ENCODE data around the gene CLMN.

Gene CLMN

DNA sequence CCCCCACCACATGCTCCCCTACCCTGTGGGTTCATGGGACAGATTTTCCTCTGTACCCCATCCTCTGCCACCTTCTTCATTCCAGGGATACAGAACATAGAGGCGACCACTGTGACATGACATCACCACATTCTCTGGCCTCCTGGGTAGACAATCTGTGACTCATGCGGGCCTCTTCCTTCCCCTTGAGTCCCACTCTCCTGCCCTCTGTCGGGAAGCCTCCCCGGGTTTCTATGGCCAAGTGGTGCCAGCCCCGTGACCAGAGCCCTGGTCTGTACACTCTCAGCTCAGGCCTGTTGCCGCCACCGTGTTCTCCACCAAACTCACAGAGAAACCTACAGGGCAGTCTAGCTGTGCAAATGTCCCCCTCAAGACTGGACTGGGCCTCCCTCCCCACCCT, 8.0 kb downstream of the CLMN start:
- no peak overlapping the region for H3K4me3 ChIP-seq (replicated peaks; ENCODE audit: low read depth, low read length)
- TF ChIP-seq, protein P1, sequence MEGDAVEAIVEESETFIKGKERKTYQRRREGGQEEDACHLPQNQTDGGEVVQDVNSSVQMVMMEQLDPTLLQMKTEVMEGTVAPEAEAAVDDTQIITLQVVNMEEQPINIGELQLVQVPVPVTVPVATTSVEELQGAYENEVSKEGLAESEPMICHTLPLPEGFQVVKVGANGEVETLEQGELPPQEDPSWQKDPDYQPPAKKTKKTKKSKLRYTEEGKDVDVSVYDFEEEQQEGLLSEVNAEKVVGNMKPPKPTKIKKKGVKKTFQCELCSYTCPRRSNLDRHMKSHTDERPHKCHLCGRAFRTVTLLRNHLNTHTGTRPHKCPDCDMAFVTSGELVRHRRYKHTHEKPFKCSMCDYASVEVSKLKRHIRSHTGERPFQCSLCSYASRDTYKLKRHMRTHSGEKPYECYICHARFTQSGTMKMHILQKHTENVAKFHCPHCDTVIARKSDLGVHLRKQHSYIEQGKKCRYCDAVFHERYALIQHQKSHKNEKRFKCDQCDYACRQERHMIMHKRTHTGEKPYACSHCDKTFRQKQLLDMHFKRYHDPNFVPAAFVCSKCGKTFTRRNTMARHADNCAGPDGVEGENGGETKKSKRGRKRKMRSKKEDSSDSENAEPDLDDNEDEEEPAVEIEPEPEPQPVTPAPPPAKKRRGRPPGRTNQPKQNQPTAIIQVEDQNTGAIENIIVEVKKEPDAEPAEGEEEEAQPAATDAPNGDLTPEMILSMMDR (IDR thresholded peaks at IDR 0.05; ENCODE audit: low read length, missing control alignments) = no peak
- no peak for DNase-seq (ENCODE audit: low read depth)

DNA sequence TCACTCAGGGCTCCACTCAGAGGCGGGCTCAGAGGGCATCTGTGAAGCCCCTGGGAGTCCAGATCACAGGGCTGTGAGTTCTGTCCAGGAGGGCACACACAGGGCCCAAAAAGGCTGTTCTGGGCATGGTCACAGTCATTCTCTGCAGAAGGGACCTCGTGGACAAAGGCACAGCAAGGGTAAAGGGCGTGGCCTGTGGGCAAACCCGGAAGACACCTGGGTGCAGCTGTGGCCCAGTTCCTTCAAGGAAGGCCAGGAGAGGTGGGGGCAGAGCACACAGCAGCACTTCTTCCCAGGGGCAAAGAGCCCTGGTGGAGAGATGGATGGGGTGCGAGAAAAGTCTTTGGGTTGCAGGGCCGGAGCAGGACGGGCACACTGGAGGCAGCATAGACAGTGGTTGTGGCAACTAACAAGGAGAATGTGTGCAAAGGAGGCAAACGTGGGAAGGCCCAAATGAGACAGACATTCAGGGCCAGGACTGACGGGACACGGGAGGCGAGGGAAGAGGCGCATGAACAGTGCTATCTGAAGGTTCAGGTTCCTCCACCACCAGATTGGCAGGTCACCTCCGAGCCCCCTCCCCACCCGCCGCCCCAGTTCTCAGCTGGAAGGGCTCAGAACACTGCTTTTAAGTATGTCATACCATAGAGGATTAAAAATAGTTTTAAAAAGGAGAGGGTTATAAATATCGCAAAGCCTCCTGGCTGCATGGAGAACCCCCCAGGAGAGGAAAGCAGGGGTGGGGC, 8.9 kb downstream of the CLMN start:
- TF ChIP-seq, protein P1 (IDR thresholded peaks at IDR 0.05; ENCODE audit: low read length, missing control alignments) = no peak
- H3K4me3 ChIP-seq (replicated peaks; ENCODE audit: low read depth, low read length) = no peak overlapping the region
- DNase-seq (ENCODE audit: low read depth) = no peak

DNA sequence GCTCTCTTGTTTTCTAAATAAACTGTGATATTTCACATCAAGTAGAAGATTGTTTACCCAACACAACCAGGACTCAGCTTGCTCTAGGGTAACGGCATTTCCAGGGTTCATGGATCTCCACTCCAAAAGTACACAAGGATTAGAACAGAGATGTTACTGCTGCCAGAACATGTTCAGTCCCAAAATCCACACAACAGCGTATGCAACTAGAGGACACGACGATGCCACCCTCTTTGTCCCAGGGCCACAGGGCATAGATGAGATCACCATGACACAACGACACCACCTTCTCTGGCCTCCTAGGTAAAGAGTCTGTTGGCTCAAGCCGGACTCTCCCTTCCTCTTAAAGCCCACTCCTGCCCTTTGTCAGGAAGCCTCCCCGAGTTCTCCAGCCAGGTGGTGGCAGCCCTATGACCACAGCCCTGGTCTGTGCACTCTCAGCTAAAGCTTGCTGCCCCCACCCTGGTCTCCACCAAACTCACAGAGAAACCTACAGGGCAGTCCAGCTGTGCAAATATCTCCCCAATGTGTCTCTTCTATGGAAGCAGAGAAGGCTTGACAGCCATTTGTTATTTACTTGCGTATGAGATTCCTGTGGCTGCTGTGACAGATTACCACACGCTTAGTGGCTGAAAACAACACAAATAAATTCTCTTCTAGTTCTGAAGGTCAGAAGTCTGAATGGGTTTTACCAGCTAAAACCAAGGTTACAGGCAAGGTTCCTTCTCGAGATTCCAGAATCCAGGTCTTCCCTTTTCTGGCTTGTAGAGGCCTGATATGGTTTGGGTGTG, 10.3 kb downstream of the CLMN start:
- no peak overlapping the region for H3K4me3 ChIP-seq (replicated peaks; ENCODE audit: low read depth, low read length)
- TF ChIP-seq, protein P1 (IDR thresholded peaks at IDR 0.05; ENCODE audit: low read length, missing control alignments) = no peak
- DNase-seq (ENCODE audit: low read depth) = no peak

DNA sequence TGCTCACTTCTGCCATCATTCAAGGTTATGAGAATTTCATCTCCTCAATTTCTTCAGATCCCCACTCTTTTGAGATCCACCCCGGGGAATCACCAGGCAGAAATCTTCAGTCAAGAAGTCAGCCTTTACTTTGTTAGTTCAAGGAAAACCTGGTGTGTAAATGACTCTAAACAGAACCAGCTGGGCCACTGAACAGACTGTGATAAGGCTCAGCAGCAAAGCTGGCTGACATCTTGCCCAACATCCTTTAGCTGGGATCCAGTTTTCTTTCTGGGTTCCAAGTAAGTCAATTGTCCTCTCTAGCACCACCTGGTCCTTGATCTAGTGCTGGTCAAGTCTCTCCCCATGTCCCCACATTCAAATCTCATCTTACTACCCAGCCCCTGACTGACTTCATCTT, 11.6 kb downstream of the CLMN start:
- TF ChIP-seq, protein P1 (IDR thresholded peaks at IDR 0.05; ENCODE audit: low read length, missing control alignments) = no peak
- H3K4me3 ChIP-seq (replicated peaks; ENCODE audit: low read depth, low read length) = no peak overlapping the region

DNA sequence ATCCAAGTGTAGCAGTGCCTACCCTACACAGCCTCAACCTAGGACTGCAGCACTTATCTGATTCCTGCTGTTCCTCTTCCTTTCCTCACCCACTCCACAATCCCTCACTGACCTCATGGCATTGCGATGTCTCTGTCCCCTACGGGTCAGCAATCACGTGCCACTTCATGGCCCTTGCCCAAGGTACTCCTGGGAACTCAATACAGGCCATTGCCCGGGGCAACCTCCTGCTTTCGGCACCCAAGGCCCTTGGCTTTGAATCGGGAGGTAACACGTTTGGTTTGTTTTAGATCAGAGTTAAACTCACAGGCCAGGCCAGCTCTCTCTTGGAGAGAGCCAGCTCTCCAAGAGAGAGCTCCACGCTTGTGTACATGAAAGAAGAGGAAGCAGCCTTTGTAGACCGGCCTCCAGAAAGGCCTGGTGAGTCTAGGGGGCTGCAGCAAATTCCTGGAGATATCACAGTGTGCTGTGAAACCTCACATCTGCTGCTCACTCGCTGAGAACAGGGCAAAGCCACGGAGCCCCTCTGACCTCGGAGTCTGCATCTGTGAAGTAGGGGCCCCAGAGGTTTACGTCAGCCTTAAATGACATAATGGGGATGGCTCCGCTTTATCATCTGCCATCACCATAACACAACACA, 12.2 kb downstream of the CLMN start:
- no peak for DNase-seq (ENCODE audit: low read depth)
- TF ChIP-seq, protein P1 (IDR thresholded peaks at IDR 0.05; ENCODE audit: low read length, missing control alignments) = no peak
- H3K4me3 ChIP-seq (replicated peaks; ENCODE audit: low read depth, low read length) = no peak overlapping the region

More for the DNA sequence above, 11.6 kb downstream of the CLMN start:
- no peak for DNase-seq (ENCODE audit: low read depth)

DNA sequence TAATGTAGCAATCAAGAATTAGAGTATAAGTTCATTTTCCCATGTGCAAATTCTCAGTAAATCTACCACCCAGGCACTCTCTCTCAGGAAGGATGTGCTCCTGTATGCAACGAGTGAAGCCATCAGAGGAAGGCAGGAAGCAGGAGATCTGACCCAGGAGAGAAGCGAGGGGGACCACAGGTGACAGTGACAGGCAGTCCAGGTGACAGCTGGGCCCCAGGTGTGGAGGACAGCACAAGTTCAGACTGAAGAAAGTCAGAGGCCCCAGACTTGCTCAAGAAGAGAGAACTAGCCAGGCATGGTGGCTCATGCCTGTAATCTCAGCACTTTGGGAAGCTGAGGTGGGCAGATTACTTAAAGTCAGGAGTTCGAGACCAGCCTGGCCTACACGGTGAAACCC, 13.8 kb downstream of the CLMN start:
- DNase-seq (ENCODE audit: low read depth) = no peak
- TF ChIP-seq, protein P1 (IDR thresholded peaks at IDR 0.05; ENCODE audit: low read length, missing control alignments) = no peak
- H3K4me3 ChIP-seq (replicated peaks; ENCODE audit: low read depth, low read length) = no peak overlapping the region
